WI38 (cell line): ENCODE measurements around the gene GTF2A1.
A peak's percentile ranks its signal among the peaks of the same experiment; 100 is the strongest.

Experiments
- H3K4me3 ChIP-seq: 2 replicates; pipeline ENCODE4 v1.5.1; 2011; ENCODE audit warnings: low read depth, mild to moderate bottlenecking, control low read depth, low read length
- TF ChIP-seq, protein P1 (sequence below): IDR thresholded peaks from 2 replicates; pipeline ENCODE4 v1.5.1; 2012; ENCODE audit warnings: low read depth, mild to moderate bottlenecking, control low read depth, low read length

GTF2A1 gene

DNA sequence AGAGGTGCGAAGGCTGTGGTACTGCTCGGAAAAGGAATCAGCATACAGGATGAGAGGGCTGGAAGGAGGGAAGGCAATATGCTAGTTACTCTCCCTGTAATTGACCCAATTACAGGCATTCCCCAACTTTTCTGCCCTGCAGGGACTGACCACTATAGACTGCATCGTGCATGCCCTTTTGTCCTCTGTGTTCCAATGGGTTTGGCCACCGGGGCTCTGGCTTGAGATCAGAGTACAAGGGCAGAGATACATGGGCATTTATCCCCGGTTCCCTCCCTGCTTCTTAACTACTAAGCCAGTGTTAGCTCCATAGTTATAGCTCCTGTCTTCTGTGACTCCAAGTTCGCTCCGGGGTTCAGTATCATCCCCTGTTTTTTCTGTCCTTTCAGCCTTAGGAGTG lies 59.7 kb downstream of the GTF2A1 start:
- TF ChIP-seq, protein P1, sequence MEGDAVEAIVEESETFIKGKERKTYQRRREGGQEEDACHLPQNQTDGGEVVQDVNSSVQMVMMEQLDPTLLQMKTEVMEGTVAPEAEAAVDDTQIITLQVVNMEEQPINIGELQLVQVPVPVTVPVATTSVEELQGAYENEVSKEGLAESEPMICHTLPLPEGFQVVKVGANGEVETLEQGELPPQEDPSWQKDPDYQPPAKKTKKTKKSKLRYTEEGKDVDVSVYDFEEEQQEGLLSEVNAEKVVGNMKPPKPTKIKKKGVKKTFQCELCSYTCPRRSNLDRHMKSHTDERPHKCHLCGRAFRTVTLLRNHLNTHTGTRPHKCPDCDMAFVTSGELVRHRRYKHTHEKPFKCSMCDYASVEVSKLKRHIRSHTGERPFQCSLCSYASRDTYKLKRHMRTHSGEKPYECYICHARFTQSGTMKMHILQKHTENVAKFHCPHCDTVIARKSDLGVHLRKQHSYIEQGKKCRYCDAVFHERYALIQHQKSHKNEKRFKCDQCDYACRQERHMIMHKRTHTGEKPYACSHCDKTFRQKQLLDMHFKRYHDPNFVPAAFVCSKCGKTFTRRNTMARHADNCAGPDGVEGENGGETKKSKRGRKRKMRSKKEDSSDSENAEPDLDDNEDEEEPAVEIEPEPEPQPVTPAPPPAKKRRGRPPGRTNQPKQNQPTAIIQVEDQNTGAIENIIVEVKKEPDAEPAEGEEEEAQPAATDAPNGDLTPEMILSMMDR: no peak
- H3K4me3 ChIP-seq: no peak overlapping the region

DNA sequence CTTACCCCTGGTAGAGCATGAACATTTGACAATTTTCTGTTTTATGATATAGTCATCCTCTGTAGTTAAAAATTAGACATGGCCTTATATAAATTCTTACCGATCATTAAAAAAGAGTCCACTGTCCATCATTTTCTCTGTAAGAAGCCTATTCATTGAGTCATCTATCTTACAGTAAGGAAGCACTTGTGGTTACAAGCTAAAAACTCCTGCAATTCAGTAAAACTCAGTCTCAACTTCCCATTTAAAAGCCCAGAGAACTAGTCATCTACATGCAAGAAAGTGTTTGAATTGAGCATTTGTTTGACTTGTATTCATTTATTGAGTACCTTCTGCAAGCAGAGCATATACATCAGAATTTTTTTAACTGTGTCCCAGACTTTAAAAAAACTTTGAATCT lies 63.3 kb downstream of the GTF2A1 start:
- no peak overlapping the region for H3K4me3 ChIP-seq
- TF ChIP-seq, protein P1: no peak

DNA sequence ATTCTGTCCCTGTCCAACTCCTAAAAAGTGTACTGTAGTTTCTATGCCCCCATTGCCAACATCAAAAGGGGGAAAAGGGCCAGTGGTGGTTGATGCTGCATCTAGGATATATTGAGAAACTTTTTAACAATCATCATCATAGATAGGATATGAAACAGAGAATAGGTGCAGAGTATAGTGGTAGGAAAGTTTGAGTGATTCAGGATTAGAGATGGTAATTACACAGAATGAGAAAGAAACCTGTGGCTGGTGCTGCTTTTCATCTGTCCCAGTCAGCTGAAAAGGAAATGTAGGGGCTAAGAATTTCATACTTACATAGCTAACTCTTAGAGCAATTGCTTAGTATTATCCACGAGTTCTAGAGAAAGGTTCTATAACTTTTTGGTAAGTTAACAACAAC lies 67.6 kb downstream of the GTF2A1 start:
- no peak overlapping the region for H3K4me3 ChIP-seq
- TF ChIP-seq, protein P1: no peak

DNA sequence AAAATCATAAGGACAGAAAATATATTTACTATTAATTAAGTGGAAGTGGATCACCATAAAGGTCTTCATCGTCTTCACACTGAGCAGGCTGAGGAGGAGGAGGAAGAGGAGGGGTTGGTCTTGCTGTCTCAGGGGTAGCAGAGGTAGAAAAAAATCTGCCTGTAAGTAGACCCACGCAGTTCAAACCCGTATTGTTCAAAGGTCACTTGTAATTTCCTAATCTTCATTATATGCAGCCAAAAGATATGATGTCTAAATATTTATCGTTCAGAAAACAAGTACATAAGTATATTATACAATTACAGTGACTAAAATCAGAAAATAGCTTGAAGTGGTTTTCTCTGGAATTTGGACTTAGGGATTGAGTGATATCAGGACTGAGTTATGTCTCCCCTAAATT lies 72.1 kb downstream of the GTF2A1 start:
- TF ChIP-seq, protein P1: no peak
- H3K4me3 ChIP-seq: no peak overlapping the region

DNA sequence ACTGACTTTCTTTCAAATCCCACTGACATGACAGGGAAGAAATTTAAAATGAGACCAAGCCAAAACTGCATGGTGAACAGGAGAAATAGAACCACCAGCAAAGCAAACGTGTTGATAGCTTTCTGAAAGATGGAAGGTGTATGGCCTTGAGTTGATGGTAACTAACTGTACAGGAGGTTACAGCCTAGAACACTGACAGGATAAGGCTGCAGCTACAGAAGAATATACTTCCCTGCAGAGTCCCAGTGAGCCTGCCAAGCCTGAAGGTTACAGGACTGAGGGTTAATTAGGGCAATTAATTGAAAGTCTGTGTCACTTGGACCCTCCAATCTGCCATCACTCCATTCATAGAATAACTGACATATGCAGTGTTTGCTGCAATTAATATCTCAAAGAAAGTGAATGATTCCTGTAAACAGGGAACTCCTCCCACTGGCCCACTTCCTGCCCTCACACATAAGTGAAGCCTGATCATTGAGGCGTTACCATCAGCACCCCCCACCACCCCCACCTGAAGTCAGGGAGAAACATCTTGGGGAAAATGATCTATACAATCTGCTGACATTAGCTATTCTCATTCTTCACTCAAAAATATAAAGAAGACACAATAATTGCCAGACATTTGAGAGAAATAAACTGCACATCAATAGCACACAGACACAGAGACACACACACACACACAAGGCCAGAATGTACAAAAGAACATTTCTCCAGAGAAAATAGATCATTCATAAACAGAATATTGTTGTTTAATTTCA lies 73.4 kb downstream of the GTF2A1 start:
- TF ChIP-seq, protein P1: no peak
- H3K4me3 ChIP-seq: no peak overlapping the region

DNA sequence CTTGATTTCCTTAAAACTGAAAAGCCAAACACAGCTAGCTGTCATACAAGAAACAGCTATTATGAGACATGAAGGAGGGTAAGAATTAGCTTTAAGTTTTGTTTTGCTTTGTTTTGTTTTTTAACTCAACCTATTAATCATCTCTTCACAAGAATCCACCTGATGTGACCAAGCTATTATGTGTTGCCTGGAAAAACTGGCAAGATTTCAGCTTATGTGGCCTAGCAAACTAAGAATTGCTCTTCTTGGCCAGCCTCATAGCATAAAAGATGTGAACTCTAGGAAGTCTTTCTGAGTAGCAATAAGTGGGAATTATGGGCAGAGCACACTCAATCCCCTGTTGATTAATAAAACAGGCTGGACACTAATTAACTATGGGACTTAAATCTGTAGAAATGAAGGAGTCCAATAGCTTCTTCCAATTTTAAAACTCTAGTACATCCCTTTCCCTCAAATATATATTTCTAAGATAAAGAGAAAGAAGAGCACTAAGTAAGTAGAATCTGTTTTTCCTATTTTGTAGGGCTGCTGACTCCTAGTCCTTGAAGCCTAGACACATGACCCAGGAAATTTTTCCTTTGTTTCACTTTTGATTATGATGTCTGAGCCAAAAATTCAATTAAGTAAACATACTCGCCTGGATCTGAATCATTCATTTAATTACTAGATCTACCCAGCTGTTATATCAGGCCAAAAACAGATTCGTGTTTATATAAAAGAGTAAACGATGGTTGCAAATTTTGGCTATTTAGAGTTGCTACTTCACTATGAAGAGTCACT lies 75.7 kb downstream of the GTF2A1 start:
- peak overlapping the region; percentile 22; the same call in 1 of the 2 replicates for H3K4me3 ChIP-seq
- TF ChIP-seq, protein P1: no peak

DNA sequence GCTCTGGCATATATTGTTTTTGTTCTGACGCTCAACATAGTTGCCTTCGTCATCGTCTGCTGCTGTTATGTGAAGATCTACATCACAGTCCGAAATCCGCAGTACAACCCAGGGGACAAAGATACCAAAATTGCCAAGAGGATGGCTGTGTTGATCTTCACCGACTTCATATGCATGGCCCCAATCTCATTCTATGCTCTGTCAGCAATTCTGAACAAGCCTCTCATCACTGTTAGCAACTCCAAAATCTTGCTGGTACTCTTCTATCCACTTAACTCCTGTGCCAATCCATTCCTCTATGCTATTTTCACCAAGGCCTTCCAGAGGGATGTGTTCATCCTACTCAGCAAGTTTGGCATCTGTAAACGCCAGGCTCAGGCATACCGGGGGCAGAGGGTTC lies 77.0 kb downstream of the GTF2A1 start:
- no peak overlapping the region for H3K4me3 ChIP-seq
- TF ChIP-seq, protein P1: no peak
